HG03139 (cell line): Measurements from ENCODE around the gene EHBP1L1.
A peak's percentile ranks its signal among the peaks of the same experiment; 100 is the strongest.
"Not testable (repeated sequence)": the region's sequence is repeated elsewhere in the genome, so short reads cannot be mapped to it uniquely, and the experiment has no call there.

ENCODE experiments used
- ATAC-seq: cut with Tn5 transposase; IDR thresholded peaks from one replicate; pipeline ENCODE4 v1.9.1; 2021; ENCODE audit not compliant: unreplicated experiment

Gene EHBP1L1

DNA sequence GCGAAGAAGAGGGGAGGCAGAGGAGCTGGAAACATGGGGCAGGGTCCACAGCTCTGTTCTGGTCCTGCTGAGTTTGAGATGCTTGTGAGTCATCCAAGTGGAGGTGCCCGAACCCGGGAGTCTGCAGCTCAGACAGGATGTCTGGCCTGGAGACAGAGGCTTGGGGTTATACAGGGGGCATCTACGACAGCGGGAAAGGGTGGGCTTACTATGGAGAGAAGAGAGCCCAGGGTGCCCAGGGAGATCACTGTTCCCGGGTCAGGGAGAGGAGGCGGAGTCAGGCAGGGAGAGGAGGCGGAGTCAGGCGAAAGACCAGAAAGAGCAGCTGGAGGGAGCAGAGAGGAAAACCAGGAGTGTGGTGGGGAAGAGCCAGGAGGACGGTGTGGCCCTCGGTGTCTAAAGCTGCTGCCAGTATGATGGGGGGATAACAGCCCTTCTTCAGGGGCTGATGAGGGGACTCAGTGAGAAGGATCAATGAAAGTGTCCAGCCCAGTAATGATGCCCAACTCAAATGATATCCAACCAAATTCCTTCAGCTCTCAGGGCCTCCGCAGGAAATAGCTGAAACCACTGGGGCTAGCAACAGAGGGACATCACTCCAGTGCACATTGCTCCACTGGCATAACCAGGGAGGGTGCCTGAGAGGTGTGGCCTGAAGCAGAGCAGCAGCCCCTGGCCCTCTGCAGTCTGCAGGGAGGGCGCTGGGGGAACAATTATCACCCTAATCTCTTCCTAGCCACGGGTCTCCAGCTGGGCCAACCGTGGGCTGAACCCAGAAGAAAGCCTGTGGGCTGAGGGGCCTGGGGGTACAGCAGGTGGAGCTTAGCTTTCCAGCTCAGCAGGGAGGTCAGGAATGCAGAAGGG is 15.1 kb upstream of the EHBP1L1 start:
- ATAC-seq: no peak

DNA sequence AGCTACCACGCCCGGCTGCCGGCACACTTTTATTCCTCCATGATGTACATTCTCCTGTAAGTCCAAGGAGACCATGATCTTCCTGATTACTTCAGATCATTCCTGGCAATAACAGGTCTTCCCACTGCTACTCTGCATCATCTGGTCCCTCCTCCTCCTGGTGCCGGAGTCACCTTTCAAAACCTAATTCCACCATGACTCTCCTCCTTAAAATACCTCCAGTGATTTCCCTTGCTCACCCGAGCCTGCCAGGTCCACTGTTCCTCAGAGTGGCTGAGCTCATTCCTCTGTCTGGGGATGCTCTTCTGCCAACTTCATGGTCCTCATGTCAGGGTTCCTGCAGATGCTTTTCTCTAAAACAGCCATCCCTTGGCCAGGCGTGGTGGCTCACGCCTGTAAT is 13.8 kb upstream of the EHBP1L1 start:
- ATAC-seq: no peak

DNA sequence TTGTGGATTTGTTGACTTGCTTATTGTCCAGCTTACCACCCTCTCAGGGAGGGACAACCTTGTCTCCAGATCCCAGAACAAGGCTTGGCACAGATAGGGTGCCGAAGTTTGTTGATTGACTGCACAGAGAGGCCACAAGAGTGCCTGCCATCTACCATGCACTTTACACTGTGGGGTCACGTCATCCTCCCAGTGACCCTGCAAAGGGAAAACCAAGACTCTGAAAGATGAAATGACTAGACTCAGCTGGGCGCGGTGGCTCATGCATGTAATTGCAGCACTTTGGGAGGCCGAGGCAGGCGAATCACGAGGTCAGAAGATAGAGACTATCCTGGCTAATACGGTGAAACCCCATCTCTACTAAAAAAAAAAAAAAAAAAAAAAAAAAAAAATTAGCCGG is 13.1 kb upstream of the EHBP1L1 start:
- ATAC-seq: no peak

DNA sequence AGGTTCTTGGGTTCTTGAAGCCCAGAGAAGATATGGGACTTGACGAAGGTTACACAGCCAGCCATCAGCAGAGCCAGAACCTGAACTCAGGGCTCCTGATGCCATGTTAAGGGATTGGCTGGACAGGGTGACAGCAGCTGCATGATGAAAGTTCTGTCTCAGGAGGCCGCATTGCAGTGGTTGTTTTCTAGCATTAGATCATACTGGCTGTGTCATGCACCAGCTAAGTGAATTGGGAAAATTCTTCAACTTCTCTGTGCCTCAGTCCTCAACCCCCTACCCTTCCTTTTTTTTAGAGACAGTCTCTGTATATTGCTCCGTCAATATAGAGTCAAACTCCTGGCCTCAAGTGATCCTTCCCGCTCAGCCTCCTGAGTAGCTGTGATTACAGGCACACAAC is 12.3 kb upstream of the EHBP1L1 start:
- no peak for ATAC-seq

DNA sequence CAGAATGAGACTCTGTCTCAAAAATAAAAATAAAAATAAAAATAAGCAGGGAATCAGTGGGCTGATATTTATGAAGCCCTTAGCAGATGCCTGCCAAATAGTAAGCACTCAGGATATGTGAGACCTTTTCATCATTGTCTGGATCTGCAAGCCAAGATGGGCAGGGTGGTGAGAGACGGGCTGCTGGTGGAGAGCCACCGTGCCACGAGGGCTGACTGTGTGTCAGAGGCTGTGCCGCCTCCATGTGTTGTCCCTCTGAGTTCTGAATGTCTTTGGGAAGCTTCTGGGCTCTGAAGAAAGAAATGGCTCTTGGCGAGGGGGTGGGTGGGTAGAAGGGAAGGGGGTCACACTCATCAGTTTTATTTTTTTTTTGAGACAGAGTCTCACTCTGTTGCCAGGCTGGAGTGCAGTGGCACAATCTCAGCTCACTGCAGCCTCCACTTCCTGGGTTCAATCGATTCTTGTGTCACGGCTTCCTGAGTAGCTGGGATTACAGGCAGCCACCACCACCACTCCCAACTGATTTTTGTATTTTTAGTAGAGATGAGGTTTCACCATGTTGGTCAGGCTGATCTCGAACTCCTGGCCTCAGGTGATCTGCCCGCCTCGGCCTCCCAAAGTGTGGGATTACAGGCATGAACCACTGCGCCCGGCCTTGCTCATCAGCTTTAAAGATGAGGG is 10.8 kb upstream of the EHBP1L1 start:
- ATAC-seq: not testable (repeated sequence)

DNA sequence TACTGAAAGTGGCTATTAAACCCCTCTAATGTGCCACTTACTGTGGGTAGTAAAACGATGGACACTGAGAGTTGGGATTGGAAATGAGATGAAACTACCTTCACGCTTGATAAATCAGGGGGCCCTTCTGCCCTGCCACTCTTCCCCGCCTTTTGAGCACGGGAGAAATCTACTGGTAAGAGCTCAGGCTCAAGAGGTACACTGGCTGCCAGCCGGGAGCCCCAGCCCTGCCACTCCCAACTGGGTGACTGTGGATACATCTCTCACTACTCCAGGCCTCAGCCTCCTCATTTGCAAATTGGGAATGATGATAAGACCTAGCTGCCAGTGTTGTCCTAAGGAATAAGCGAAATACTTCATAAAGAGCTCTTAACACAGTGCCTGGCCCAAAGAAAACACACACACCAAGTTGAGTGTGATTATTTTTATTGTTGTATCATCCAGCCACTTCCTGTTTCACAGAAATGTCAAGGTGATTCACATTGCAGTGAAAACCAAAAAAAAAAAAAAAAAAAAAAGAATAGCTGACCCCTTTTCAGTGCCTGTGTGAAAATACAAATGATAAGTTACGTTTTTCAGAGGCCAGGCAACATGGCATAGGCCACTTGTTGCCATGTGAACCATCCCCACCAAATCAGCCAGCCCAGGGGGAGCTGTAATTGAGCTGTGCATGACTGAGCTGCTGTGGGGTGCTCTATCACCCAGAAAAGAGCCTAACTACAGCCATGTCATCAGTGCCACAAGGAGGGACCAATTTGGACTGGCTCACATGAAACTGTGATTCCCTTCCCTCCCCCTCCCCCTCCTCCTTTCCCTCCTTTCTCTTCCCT is 10.0 kb upstream of the EHBP1L1 start:
- no peak for ATAC-seq

DNA sequence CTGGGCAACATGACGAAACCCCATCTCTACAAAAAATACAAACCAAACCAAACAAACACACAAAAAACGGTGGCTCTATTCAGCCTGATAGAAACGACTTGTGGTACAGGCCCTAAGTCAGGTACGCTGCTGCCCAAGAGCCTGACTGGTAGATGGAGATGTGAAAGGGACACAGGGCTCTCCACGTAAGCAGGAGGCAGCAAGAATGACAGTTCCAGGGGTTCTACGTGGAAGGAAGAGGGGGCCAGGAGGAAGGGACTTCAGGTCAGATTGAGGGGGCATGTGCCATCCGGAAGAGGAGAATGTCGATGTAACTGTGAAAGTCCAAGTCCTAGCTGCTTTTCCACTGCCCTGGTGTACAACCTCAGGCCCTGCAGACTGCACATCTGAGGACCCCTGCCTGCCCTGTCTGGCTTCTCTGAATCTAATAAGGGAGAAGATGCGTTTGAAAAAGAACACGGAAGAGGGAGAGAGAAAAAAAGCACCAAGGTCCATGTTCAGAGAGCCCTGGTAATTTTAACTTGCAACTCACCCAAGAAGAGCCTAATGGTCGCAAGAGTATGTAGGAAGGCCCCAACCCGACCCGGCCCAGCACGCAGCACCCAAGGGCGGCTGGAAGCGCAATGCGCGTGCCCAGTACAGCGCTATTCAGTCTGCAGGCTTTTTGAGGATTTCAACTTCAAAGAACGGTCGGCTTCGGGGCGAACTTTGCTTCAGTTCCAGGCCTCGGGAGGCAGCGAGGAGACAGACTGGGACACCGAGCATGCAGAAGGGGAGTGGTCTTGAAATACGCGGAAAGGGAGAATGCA is 6.5 kb upstream of the EHBP1L1 start:
- ATAC-seq: no peak

DNA sequence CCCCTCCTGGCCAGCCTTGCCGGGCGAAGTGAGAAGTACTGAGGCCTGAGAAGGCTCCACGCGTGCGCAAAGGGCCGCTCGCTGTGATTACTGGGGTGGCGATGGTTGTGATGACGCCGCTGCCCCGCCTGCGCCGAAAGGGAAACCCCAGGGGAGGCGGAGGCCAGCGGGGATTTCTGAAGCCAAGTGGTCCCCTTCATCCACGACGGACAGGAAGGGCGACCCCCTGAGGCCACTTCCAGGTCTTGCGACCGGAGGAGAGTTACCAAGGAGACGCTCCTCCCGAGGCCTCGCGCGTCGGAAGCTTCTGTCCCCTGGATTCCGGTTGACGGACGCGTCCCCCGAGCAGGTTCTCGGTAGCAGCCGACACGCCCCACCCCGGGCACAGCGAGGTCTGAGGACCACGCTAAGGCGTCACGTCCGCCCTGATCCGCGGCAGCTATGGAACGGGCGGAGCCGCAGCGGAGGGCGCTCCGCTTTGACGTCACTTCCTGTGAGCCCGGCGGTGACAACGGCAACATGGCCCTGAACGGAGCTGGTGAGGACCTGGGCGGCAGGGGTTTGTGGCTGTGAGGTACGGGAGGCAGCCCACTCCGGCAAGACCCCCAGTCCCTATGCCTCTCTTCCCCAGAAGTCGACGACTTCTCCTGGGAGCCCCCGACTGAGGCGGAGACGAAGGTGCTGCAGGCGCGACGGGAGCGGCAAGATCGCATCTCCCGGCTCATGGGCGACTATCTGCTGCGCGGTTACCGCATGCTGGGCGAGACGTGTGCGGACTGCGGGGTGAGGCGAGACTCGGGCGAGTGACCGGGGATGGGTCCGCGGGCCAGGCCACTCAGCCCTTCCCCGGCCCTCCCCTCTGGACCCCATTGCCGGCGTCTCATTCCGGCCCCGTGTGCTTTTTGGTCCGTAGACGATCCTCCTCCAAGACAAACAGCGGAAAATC is 5.6 kb upstream of the EHBP1L1 start, which contains the start of gene ZNRD2:
Gene ZNRD2, plus strand, starts transcription at position 505 of the 946 bp plus-strand sequence. Its CDS starts 15 bp downstream, at position 520.
- peak; percentile 43 for ATAC-seq

DNA sequence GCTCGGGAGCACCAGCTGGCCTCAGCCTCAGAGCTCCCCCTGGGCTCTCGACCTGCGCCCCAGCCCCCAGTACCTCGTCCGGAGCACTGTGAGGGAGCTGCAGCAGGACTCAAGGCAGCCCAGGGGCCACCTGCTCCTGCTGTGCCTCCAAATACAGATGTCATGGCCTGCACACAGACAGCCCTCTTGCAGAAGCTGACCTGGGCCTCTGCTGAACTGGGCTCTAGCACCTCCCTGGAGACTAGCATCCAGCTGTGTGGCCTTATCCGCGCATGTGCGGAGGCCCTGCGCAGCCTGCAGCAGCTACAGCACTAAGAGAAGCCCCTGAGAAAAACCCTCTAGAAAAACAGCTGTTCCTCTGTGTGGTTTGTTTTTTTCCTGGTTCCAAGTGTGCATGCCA is 4.4 kb upstream of the EHBP1L1 start:
- no peak for ATAC-seq

DNA sequence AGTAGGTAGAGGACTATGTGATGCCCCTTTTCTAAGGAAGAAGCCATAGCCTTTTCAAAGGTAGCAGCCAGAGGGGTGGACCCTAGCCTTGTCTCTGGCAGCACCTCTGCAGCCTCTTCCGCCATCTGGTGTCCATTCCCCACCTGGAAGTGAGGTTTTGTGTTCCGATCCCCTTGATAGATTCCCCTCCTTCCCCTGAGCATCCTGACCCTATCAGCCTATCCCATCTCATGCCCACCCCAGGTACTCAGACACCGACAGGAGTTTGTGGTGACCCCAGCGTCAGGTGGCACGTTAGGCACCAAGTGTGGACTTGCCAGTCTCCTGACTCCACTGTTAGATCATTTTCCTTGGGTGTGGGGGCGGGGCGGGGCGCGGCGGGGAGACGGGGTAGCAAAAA is 3.9 kb upstream of the EHBP1L1 start:
- no peak for ATAC-seq

DNA sequence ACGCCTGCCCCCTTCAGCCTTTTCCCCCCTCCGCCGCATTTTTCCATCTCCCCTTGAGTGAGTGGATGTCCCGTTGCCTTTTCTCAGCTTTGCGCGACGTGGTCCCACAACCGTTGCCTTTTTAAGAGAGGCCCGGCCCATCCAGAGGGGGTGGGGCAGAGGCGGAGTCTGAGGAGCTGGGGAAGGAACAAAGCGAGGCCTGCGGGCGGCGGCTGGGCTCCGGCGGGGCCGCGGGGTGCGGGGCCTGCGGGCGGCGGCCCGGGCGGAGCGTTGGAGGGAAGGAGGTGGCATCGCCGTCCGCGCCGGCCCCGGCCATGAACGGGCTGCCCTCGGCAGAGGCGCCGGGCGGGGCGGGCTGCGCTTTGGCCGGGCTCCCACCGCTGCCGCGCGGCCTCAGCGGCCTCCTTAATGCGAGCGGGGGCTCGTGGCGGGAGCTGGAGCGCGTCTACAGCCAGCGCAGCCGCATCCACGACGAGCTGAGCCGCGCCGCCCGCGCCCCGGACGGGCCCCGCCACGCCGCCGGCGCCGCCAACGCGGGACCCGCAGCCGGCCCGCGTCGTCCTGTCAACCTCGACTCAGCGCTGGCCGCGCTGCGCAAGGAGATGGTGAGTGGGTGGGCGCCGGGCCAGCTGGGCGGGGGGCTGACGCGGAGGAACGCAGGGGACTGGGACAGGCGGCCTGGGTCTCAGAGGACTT is 3.3 kb upstream of the EHBP1L1 start, which contains the start of gene FAM89B:
Gene FAM89B, plus strand, starts transcription at position 183 of the 696 bp plus-strand sequence. Its CDS starts 132 bp downstream, at position 315.
- no peak for ATAC-seq

DNA sequence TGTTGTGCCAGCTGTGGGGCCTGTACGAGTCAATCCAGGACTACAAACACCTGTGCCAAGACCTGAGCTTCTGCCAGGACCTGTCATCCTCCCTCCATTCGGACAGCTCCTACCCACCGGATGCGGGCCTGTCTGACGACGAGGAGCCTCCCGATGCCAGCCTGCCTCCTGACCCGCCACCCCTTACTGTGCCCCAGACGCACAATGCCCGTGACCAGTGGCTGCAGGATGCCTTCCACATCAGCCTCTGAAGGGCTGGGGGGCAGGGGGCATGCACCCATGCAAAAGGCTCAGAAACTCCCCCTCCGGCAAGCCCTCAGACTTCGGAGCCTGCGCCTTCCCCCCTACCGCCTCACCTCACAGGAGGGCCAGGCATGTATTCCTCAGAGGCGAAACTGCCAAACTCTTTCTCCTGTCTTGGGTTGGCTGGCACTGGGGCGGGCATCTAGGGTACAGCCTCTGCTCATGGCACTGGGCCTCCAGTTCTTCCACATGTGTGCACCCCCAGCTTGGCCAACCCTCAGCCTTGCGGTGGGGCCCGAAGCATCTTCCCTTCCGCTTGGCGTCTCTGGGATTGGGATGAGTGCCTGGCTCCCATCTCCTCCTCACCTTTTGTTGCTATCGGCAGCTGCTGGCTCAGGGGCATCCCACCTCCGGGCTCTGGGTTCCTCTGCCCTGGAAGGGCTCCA is 2.3 kb upstream of the EHBP1L1 start:
- ATAC-seq: no peak

DNA sequence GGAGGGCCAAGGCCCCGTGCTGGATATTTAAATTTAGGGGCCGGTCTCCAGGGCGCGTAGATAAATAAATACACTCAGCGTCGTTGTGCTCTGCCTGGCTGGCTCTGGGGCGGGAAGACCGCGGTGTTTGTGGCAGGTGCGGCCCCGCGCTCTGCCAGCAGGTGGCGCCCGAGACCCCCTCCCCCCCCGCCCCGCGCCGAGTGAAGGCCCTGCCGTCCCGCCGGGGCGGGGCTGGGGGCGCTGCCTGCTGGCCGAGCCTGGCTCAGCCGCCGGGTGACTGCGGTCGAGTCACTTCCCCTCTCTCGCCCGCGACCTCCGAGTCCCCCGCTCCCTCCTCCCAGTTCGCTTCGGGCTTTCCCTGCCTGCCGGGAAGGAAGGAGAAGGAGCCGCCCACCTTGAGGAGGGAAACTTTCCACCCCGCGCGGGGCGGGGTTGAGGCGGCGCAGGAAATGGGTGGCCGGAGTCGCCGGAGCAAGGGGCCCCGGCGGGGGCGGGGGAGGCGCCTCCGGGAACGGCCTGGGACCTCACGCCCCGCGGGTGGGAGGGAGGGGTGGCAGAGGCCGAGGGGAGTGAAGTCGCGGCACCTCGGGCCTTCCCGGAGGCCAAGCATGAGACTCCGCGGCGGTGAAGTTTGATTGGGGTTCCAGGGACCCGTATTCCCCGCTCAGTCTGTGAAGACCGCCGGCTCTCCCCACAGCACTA is 1.6 kb upstream of the EHBP1L1 start:
- peak; percentile 27 for ATAC-seq

DNA sequence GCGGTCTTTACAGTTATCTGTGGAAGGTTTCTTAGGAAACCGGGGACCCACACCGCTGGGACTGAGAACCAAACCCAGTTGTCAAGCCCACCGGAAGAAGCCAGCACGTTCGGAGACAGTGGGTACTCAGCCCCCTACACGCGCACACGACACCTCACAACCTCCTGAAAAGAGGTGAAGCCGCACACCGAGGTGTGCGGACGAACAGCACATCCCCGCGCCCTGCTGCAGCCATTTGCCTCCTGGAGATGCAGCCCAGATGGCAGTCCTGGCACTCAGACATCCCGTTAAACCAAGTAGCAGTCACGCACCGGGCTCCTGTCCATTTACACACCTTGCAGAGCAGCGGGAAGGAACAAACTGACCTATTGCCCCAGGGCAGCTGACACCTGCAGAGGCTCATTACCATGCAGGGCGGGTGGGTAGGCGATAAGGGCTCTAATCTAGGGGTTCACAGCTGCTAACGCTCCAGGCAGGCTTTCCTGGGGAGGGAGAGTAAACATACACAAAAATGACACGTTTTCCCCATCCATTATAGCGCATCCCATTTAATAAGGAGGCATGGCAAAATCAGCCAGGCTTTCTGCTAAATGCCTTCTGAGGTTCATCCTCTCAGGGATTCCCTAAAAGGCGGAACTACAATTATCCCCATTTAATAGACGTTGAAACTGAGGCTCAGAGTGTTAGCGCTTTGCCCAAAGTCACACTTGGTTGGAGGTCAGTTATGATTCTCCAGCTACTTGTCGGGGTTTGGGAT is 864 bp upstream of the EHBP1L1 start:
- no peak for ATAC-seq

DNA sequence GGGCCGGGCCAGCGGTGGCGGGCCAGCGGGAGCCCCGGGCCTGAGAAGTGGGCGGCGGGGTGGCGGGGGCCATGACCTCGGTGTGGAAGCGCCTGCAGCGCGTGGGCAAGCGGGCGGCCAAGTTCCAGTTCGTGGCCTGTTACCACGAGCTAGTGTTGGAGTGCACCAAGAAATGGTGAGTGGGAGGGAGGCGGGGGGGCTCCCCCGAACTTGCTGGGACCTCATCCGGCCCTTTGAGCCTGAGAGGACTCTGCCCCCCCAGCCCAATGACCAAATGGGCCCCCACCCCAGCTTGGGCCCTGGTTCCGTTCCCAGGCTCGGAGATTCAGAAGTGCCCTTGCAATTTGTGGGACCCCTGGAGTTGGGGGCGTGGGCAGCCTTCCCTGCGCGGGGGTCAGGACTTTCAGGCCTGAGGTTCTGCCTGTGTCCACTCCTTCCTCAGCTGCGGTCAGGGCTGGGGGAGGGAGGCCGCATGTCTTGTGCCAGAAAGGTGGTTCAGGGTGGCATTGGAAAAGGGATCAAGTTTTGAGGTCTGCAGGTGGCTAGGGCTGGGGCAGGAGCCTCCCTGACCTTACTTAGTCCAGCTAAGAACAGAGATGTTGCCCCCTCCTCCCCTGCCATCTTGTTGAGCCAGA is 496 bp downstream of the EHBP1L1 start:
- no peak for ATAC-seq
